ENCODE measurements around the gene GSX2. TPM values are rescaled to one million over a fixed set of nuclear protein-coding genes. Genes with fewer than 3 reads are reported as not detected.

The GSX2 gene
- total RNA-seq, 4 donors from 2014 or later: not detected

GRCh38 chr4:54089875-54090274, 10.1 kb upstream of the GSX2 start:
- intact Hi-C loops (cut with DNase I): loop anchor here (10.0 kb wide), 1 partner anchor 115 kb away; no protein-coding TSS in a partner anchor

DNA sequence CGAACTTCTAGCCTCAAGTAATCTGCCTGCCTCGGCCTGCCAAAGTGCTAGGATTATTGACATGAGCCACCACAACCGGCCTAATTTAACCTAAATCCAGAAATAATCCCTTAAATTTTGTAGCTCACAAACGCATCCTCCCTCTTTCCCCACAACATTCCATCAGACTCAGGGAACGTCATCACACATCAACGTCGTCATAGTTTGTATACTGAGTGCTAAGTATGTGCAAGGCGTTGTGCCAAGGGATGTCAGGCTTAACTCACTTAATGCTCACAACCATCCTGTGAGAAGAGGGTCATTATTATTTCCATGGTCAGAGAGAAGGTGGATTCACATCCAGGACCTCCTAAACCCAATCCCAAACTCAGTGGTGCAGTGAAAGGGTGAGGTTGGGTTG, 9.6 kb upstream of the GSX2 start:
- 88 to 94% methylated on average over 8 of the region's 8 CpGs for WGBS, 2 donors
- no peak for DNase-seq
- no peak for TF ChIP-seq POLR2A (IDR thresholded peaks at IDR 0.05)
- TF ChIP-seq, protein P1, sequence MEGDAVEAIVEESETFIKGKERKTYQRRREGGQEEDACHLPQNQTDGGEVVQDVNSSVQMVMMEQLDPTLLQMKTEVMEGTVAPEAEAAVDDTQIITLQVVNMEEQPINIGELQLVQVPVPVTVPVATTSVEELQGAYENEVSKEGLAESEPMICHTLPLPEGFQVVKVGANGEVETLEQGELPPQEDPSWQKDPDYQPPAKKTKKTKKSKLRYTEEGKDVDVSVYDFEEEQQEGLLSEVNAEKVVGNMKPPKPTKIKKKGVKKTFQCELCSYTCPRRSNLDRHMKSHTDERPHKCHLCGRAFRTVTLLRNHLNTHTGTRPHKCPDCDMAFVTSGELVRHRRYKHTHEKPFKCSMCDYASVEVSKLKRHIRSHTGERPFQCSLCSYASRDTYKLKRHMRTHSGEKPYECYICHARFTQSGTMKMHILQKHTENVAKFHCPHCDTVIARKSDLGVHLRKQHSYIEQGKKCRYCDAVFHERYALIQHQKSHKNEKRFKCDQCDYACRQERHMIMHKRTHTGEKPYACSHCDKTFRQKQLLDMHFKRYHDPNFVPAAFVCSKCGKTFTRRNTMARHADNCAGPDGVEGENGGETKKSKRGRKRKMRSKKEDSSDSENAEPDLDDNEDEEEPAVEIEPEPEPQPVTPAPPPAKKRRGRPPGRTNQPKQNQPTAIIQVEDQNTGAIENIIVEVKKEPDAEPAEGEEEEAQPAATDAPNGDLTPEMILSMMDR (IDR thresholded peaks at IDR 0.05): no peak
- intact Hi-C loops (cut with DNase I): loop anchor here (10.0 kb wide), 1 partner anchor 114 kb away; no protein-coding TSS in a partner anchor
- Histone ChIP-seq H3K4me3 (no peak overlapping the region), H3K4me1 (peaks cover 0 to 36% (median 12%) of the 10 kb centered on the region in 3 donors), H3K27ac (no peak overlapping the region), H3K36me3 (no peaks in the 10 kb centered on the region), H3K27me3 (peaks cover 0 to 65% (median 7%) of the 10 kb centered on the region in 4 donors), H3K9me3 (no peaks in the 10 kb centered on the region)

More at GRCh38 chr4:54089875-54090274, 10.1 kb upstream of the GSX2 start:
- Histone ChIP-seq H3K9me3 (no peaks in the 10 kb centered on the region), H3K27ac (no peak overlapping the region), H3K36me3 (no peaks in the 10 kb centered on the region), H3K27me3 (peaks cover 0 to 60% (median 2%) of the 10 kb centered on the region in 4 donors), H3K4me3 (no peak overlapping the region), H3K4me1 (peaks cover 0 to 41% (median 12%) of the 10 kb centered on the region in 3 donors)
- no peak for DNase-seq
- 95% methylated on average over 1 of the region's 1 CpG for WGBS, 2 donors
- TF ChIP-seq, protein P1 (IDR thresholded peaks at IDR 0.05): no peak
- TF ChIP-seq POLR2A (IDR thresholded peaks at IDR 0.05): no peak

GRCh38 chr4:54090804-54091623, 8.9 kb upstream of the GSX2 start:
- DNase-seq: no peak
- H3K27me3 ChIP-seq: peaks cover 0 to 71% (median 10%) of the 10 kb centered on the region in 4 donors
- no peaks in the 10 kb centered on the region for H3K36me3 ChIP-seq
- peak overlapping the region in 3 of 4 donors; percentile 37 to 52 (median 43) for H3K27ac ChIP-seq
- WGBS, 2 donors: 25% methylated on average over 16 to 20 of the region's 27 CpGs
- TF ChIP-seq, protein P1 (IDR thresholded peaks at IDR 0.05): no peak
- no peak for TF ChIP-seq POLR2A (IDR thresholded peaks at IDR 0.05)
- H3K9me3 ChIP-seq: no peaks in the 10 kb centered on the region
- H3K4me3 ChIP-seq: peak overlapping the region; percentile 38 to 66 (median 50)
- intact Hi-C loops (cut with DNase I): loop anchor here (10.0 kb wide), 1 partner anchor 114 kb away; no protein-coding TSS in a partner anchor
- peaks cover 0 to 34% (median 12%) of the 10 kb centered on the region in 3 donors for H3K4me1 ChIP-seq

DNA sequence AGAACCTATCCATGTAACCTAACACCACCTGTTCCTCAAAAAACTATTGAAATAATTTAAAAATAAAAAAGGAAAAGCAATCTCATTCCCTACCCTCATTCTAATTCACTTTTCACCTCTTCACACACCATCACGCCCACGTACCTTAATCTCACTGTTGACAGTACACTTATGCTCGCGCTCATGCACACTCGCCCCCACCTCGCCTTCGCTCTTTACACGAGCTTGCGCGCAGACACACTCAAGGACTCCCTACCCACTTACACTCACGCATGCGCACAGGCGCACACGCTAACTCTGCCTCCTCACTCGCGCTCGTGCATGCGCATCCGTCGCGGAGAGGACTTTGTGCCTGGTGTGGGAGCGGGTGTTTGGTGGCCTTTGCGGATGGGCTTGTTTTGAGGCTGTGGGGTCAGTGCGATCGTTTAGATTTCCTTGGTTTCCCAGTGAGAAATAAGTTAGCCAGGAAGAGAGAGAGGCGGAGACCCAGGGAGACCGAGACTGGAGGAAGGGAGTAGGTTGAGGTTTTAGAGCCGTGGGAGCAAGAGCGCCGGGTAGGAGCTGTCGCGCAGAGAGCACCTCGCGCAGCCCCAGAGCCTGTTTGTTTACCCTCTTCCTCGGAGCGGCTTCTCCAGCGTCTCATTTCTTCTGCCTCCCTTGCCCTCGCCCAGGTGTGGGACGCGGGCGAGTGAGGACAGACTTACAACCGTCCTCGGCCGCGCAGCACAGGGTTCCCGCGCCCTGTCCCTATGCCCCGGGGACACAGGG, 8.1 kb upstream of the GSX2 start:
- H3K4me1 ChIP-seq: peaks cover 0 to 34% (median 12%) of the 10 kb centered on the region in 3 donors
- H3K4me3 ChIP-seq: peak overlapping the region; percentile 38 to 66 (median 50)
- TF ChIP-seq, protein P1 (IDR thresholded peaks at IDR 0.05): no peak
- TF ChIP-seq POLR2A (IDR thresholded peaks at IDR 0.05): peak in 1 of 4 donors; percentile 14
- no peak for DNase-seq
- peaks cover 0 to 79% (median 14%) of the 10 kb centered on the region in 4 donors for H3K27me3 ChIP-seq
- H3K9me3 ChIP-seq: no peaks in the 10 kb centered on the region
- peak overlapping the region in 3 of 4 donors; percentile 37 to 52 (median 43) for H3K27ac ChIP-seq
- whole genome bisulfite sequencing, 2 donors: 2% methylated on average over 34 to 35 of the region's 48 CpGs
- intact Hi-C loops (cut with DNase I): loop anchor here (10.0 kb wide), 1 partner anchor 113 kb away; no protein-coding TSS in a partner anchor
- no peaks in the 10 kb centered on the region for H3K36me3 ChIP-seq
